Endometrium (tissue), 2 donors: ENCODE results near the gene TEAD1.

Experiments
- FAIRE-seq: peaks from 2 replicates; lab custom pipeline; 2012; peaks lifted over from hg19 to GRCh38; lab: Jason Lieb, UNC
- donor health status: control.
- donor health status: control.

TEAD1 gene

GRCh38 chr11:12666915-12667314 is 7.3 kb upstream of the TEAD1 start:
- FAIRE-seq, result no peak

GRCh38 chr11:12667646-12668045 is 6.6 kb upstream of the TEAD1 start:
- no peak for FAIRE-seq

DNA sequence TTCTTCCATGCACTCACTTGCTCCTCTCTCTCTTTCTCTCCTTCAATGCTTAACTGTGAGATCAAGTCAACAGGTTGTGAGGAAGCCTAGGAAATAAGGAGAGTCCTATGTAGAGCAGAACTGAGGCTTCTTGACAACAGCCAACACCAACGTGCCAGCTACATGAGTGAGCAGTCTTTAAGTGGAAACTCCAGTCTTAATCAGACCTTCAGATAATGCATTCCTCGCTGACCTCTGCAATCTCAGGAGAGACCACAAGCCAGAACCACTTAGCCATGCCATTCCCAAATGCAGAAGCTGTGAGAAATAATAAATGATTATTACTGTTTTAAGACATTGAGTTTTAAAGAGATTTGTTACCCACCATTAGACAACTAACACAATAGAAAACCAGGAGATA is 6.1 kb upstream of the TEAD1 start:
- no peak for FAIRE-seq

- no peak for FAIRE-seq
Measured at GRCh38 chr11:12669930-12670329, 4.3 kb upstream of the TEAD1 start.

DNA sequence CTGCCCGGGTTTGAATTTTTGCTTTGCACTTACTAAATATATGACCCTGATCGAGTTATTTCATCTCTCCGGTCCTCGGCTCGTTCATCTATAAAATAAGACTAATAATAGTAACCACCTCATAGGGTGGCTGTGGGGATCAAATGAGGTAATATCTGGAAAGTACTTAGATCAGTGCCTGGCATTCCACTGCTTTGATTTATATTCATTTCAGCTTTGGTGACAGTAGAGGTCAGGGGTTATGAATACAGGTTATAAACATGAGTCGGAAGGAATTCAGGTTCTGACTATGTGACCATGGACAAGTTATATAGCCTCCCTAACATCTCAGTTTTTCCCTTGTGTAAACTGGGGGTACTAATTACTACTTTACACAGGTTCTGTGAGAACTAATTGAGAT is 2.9 kb upstream of the TEAD1 start:
- no peak for FAIRE-seq

GRCh38 chr11:12673601-12673923 is 659 bp upstream of the TEAD1 start:
- FAIRE-seq, result no peak

DNA sequence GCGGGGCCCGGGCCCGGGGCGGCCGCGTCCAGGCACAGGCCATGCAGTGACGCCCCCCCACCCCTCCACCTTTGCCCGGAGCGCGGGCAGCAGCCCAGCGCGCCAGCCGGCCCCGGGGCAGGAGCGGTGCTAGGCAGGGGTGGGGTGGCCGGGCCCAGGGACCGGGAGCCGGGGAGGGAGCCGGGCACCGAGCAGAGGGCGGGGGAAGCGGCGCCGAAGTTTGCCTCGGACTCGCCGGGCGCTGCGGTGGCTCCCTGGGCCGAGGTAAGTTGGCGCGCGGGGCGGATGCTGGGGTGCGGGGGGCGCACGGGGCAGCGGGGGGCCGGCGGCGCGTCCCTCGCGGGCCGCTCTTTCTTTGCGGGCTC is 332 bp downstream of the TEAD1 start:
- FAIRE-seq, result no peak

- FAIRE-seq, result no peak
Measured at GRCh38 chr11:12674936-12675696, 895 bp downstream of the TEAD1 start.

DNA sequence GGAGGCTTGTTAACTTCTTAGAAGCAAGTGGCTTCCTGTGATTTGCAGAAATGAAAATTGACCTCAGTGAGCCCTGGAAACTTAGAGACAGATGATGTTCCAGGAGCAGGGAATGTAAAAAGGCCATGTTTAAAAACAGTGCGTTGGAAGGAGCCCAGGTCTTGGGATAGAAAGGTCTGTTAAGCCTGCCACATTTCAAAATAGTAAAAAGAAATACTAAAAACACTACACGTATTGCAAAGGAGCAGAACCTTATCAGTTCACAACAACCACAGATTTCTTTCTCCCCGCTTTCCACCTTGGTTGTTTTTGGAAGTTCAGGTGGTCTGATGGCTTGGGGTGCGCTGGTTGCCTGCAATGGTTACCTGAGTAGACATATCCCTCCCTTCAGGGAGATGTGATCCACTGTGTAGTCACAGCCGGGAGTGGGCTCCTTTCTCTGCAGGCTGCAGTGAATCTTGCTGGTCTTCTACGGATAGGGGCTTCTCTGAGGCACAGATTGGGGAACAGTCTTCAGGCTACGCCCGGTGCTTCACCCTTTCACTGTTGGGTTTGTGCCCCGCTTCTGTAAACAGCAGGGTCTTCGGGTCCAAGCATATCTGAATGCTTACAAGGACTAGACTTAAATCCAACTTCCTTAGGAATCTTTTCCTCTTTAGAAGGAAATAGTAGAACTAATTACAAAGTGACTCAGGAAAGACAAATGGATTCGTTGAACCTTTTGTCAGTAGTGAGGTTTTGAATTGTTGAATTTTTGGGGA is 1.9 kb downstream of the TEAD1 start:
- no peak for FAIRE-seq

DNA sequence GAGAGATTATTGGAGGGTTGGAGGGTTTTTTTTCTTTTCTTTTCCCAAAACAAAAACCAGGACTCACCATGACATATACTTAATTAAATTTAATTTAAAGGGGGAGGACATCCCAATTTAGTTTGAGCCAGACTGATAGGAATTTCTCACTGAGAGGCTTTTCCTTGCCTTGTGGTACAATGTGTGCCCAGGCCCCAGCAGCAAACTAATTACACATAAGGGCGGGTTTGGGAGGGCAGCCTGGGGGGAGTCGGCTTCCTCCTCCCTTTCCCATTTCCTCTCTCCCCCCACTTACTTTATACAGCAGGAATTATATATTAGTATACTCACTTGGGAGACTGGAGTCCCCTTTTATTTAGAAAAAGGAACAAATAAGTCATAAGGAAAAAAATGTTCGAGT is 2.9 kb downstream of the TEAD1 start:
- no peak for FAIRE-seq

DNA sequence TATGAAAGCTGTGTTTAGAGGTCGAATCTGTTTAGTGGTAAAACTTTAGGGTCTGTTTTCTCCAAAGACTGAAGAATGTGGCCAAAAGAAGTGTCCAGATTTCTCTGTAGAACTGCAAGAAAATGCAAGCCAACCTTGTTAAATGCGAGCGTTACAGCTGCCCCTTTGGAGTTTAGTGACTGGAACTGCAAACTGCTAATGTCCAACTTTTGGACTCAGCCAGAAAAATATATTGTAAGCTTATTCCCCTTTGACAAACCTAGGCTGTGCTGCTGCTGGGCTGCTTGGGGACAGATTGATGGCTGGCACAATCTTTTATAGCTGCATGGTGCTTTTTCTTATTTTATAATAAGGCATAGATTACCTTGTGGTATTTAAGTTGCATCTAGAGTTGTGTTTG is 3.9 kb downstream of the TEAD1 start:
- no peak for FAIRE-seq

DNA sequence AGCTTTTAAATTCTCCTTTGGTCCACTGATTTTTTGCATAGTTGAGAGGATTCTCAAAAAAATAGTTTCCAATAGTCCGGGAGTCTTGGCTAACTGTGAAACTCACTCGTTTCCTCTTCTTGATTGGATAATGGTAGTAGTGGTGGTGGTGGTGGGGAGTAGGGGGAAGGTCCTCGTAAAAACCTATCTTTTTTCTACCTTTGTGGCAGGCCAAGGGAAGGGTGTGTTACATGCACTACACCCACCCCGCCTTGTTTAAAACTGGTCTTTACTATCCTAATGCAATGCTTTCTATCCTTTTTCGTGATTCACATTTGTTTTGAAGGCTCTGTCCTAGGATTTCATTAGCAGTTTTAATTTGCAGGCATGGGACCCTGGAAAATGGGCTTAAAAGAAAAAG is 4.8 kb downstream of the TEAD1 start:
- FAIRE-seq, result no peak

- no peak for FAIRE-seq
Measured at GRCh38 chr11:12679471-12679870, 5.2 kb downstream of the TEAD1 start.

GRCh38 chr11:12680246-12680939 is 6.2 kb downstream of the TEAD1 start:
- FAIRE-seq, result no peak

DNA sequence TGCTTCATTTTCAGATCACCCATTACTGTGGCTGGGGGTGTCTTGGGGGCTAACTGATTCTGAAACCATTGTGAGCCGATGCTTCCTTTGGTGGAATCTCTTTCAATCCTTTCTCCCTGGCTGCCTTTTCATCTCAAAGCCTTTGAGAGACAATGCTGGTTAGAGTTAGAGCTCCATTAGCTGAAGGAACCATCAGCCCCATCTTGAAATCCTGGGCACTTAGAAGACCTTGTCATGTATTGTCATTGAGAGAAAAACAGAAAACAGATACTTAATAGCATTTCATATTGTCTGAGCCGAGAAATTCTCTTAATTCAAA is 6.7 kb downstream of the TEAD1 start:
- no peak for FAIRE-seq

GRCh38 chr11:12681466-12681865 is 7.2 kb downstream of the TEAD1 start:
- FAIRE-seq, result no peak

DNA sequence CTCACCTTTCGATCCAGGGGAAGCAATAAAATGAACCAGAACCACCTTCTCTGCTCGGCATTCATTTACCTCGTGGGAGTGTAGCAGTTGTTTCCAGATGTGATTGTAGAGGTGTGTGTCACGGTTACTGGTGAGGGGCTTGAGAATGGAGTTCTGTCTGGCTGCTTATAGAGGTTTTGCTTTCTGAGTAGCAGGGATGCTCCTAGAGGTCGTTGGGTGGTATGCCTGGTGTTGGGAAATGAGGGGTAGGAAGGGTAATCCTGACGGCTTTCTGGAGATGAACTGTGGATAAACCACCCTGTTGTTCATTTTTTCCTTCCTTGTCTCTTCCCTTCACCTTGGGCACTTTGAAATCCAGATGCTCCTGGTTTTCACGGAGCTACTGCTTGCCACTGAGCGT is 8.1 kb downstream of the TEAD1 start:
- FAIRE-seq, result no peak

GRCh38 chr11:12682737-12683500 is 8.7 kb downstream of the TEAD1 start:
- FAIRE-seq, result no peak

DNA sequence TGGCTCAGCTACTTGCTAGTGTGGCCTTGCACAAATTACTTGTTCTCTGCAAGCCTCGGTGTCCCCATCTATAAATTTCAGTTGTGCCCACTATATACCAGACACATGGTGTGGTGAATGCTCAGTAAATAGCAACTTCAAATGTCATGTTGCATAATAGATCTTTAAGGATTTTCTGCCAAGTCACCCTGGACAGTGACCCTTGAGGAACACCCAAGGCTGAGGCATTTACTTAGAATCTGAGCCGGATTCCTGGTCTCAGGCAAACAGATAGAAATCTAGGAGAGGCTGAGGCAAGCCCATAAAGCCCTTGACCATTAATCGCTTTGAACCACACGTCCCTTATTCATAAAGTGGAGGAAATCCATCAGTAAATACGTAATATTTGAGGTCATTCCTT is 9.7 kb downstream of the TEAD1 start:
- no peak for FAIRE-seq

GRCh38 chr11:12684315-12684714 is 10.1 kb downstream of the TEAD1 start:
- no peak for FAIRE-seq

GRCh38 chr11:12684816-12685215 is 10.6 kb downstream of the TEAD1 start:
- FAIRE-seq, result no peak

DNA sequence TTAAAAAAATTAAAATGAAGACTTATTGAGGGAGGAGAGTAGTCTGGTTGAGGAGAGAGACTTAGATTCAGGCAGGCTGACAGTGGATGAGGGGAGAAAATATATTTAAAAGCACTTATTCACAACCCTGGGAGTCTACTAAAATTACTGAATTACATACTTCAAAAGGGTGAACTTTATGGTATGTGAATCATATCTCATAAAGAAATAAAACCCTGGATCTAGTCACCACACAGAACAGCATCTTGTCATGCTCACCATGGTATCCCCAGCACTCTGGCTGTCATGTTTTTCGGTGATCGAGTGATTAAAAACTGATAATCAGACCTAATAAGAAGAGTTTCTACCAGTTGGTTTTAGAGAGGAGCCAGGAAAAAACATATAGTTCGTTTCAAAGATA is 11.0 kb downstream of the TEAD1 start:
- no peak for FAIRE-seq
